DMS79 (cell line): ENCODE data around the gene TEP1.
"Not testable (repeated sequence)": the region's sequence is repeated elsewhere in the genome, so short reads cannot be mapped to it uniquely, and the experiment has no call there.

Experiments used
- DNase-seq: peaks from one replicate; lab custom pipeline; 2025; lab: John Stamatoyannopoulos, UW

The TEP1 gene

GRCh38 chr14:20341032-20341431, 72.3 kb downstream of the TEP1 start:
- DNase-seq = not testable (repeated sequence)

DNA sequence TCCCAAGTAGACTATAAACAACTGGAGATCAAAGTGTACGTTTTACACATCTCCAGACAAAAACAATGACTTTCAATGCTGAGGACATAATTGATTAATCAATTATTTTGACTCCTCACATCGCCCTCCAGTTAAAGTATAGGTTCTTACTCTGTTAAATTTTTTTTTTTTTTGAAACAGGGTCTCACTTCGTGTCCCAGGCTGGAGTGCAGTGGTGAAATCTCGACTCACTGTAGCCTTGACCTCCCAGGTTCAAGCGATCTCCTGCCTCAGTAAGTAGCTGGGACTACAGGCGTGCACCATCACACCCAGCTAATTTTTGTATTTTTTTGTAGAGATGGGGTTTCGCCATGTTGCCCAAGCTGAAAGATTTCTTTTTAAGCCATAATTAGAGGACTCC, 79.3 kb downstream of the TEP1 start:
- no peak for DNase-seq

DNA sequence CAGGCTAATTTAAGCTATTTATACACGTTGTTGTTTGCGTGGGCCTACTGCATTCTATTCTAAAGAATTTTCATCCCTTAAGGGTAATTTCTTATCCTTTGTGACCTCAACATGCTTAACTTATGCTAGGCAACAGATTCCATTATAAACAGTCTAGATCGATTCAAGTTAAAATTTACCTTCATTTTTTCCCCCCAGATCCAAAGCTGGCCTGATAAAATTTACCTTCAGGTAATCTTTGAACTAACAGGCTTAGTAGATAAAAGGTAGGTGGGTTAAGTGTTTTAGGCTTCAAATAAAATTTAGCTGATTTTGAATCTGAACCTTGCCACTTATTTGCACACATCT, 79.8 kb downstream of the TEP1 start:
- DNase-seq = no peak

DNA sequence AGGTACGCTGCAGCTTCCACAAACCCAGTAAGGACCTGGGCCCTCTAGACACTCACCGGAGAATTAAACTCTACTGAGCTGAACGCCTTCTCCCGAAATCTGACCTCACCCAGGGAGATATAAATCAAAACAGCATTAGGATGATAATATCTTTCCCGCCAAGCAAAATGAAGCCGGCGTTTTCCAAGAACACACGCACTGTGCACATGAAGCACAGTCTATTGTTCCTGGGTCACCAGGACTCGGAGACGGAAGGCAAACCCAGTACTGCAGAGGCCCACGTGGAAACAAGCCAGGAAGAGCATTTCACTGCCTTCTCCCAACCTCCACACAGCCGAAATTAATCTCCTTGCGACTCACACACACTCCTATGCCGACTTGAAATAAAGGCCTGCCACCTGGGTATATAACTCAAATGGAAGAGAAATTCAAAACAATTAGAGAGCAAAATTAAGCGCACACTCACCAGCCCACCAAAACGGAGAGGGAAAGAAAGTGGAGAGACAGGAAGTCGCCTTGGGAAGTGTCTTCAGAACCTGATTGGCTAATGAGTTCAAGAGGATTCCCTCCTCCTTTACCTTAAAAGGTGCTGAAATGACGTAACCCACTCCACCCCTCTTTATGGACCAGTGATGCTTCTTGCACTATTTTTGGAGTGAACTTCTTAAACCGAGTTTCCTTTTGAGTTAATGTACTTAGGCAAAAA, 80.4 kb downstream of the TEP1 start, which contains the start of gene CCNB1IP1:
Gene CCNB1IP1 (minus strand): TSS at position 492 of the 706 bp plus-strand sequence. CDS start 16,756 bp downstream, outside the sequence.
- peak; percentile 98 for DNase-seq

DNA sequence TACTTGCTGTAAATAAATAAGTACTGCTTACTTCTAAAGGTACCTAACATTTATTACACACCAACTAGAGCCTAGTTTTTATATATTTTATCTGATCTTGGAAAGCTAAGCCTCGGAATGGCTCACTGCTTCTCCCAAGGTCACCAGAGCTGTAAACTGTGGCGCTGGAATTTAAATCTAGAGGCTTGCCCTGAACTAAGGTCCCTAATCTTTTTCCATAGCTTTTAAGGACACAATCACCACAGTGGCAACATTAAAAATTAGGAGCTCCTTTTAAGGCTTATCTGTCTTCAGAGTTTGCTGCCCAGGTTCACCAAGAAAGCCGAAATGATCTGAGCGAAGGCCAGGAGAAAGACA, 80.9 kb downstream of the TEP1 start:
- peak; percentile 57 for DNase-seq

- no peak for DNase-seq
Observed at GRCh38 chr14:20331053-20331613, 82.2 kb downstream of the TEP1 start.

DNA sequence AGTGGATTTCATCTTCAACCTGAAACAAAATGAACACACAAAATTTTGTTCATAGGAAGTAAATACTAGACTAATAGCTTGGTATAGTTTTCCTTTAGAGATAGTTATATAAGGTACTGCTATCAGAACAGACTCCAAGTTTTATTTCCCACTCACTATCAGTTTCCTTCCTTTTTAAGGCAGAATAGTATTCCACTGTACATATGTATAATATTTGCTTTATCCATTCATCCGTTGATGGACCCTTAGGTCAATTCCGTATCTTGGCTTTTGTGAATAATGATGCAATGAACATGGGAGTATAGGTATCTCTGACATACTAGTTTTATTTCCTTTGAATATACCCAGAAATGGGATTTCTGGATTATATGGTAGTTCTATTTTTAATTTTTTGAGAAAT, 83.9 kb downstream of the TEP1 start:
- no peak for DNase-seq

DNA sequence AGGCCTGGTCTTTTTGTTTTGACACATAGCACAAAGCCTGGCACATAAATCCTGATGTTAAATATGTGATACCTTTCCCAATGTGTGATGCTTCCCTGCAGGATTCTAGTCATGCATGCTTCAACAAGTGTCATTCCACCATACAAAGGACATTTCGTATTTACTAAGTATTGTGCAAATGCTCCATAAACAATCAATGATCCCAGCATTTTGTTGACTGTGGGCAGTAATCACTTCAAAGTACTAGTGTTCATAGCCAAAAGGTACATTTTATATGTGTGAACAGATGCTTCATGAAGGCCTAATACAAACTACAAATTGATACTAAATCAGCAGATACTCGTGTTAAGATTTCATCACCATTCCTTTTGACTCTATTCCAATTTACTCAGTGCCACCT, 84.6 kb downstream of the TEP1 start:
- no peak for DNase-seq

GRCh38 chr14:20327005-20327869, 86.1 kb downstream of the TEP1 start:
- peak; percentile 53 for DNase-seq

- no peak for DNase-seq
Observed at GRCh38 chr14:20317720-20318119, 95.6 kb downstream of the TEP1 start.
